GM21529 (cell line): Measurements from ENCODE around the gene ZP1.

Source experiments
- ATAC-seq: cut with Tn5 transposase; IDR thresholded peaks from one replicate; pipeline ENCODE4 v1.9.1; 2021; ENCODE audit not compliant: unreplicated experiment

The ZP1 gene

DNA sequence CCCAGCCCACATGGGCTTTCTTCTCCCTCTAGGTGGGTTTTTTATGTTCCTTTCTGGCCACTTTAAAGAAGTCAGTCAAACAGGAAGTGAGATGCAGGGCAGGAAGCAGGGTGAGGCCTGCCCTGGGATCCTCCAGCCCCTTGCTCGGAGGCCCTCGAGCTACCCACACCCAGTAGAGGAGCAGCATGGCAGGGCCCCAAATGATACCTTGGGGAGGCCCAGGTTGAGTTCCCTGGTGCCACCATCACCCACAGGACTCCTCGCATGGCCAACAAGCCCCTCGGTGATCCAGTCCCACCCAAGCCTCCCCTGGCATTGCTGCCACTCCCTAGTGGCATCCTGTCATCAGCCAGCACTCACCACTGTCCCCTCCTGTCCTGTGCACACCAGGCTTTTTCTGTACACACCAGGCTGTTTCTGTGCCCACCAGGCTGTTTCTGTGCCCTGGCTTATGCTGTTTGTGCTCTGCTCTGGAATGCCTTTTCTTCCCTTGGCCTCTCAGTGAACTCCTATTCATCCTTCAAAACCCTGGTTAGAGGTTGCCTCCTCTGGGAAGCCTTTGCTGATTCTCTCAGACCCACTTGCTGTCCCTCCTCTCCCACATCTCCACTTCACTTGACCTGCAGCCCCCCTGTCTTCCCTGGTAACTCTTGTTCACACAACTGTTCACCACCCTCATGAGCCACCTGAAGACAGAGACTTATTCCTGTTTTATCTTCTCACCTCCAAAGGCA is 8.4 kb upstream of the ZP1 start:
- no peak for ATAC-seq

DNA sequence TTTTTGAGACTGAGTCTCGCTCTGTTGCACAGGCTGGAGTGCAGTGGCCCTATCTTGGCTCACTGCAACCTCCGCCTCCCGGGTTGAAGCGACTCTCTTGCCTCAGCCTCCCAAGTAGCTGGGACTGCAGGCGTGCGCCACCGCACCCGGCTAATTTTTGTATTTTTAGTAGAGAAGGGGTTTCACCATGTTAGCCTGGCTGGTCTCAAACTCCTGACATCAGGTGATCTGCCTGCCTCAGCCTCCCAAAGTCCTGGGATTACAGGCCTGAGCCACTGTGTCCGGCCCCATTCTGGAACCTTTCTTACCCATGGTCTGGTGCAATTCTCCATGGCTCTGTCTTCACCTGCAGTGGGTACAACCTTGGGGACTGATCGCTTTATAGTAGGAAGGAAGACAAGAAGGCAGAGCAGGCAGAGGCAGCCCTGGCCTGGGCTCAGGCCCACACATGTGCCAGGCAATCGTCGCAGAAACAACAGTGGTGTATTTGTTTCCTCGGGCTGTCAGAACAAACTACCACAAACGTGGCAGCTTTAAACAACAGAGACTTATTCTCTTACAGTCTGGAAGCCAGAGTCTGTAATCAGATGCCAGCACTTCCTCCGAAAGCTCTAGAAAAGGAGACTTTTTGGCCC is 7.6 kb upstream of the ZP1 start:
- no peak for ATAC-seq

DNA sequence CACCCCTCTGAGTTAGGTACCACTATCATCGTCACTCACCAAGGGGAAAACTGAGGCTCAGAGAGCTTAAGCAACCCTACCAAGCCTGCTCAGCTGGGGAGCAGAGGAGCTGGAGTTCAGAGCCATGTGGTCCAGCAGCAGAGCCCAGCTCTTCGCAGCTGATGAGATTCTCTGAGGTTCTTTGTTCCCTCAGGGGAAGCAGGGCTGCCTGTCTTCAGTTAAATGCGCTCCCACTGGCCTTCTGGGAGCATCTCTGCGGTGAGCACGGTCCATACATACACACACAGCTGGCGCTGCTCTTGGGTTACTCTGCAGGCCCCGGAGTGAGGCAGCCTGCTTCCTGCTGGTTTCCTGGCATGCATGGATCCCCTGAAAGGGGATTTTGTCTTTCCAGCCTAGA is 6.4 kb upstream of the ZP1 start:
- ATAC-seq: no peak

DNA sequence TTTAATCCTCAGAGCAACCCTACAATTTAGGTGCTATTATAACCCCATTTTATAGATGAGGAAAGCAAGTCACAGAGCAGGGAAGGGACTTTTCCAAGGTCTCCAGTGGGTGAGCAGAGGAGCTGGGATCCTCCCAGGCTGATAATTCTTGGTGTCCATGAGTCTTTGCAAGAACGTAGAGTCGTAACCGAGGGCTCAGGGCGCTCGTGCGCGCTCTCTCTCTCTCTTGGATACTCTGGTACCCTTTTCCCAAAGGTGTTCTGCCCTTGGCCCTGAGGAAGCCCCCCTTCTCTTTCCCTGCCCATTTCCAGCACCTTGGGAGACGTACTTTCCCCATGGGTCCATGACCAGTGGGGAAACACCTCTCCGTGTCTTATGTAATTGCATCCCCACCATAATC is 5.2 kb upstream of the ZP1 start:
- no peak for ATAC-seq

DNA sequence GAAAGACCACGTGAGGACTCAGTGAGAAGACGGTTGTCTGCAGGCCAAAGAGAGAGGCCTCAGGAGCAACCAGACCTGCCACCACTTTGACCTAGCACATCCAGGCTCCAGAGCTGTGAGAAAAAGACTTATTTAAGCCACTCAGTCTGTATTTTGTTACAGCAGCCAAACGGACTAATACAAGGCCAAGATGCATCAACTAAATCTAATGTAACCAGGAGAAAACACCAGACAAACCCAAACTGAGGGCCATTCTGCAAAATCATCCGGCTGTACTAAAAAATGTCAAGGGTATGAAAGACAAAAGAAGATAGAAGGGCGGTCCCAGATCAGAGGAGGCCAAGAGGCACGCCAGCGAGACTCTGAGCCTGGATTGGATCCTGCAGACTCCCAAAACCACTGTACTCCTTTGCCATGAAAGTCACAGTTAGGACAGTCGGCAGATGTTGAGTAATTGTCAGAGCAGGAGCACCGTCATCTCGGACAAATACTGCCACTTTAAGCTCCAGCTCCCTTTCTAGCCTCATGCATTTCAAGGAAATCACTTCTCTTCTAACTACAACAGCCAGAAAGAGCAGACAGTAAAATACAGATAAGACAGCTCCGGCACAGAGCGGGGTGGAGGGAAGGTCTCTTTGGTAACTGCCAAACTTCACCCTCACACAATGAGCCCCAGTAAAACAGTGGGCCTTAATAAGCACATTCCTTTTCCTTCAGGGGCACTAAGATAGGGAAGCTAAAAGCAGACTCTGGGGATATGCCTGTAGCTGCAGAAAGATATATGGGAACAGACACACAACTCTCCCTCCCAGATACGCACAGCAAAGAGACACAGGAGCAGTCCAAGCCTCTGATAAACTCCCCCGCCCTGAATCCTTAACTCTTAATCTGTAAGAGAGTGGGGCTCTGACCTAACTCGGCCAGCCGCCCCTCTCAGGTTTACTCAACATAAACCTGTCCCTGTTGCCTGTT is 3.5 kb upstream of the ZP1 start:
- ATAC-seq: no peak

DNA sequence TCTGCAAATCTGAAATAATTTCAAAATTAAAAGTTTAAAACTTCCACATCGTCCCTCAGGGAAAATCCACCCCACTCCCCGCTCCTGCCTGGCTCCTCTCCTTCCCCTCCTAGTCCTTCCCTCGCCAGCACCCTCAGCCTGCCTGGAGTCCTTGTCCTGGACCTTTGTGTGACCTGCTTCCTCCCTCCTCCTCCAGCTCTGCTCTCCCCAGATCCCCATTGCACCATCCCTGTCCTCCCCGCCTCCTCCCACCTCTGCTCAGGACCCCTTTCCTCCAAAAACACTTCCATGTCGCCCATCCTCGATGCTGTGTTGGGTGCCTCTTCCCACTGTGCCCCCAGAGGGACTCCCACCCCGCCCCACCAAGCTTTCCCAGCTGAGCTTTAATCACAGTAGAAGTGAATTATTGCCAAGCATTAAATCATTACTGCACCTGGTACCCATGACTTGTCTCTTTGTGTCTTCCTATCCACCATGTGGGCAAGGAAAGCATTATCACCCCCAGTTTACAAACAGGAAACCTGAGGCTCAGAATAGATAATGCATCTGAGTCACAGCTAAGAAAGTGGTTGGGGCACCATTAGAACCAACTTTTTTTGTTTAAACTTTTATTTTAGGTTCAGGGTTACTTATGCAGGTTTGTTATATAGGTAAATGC is 2.4 kb upstream of the ZP1 start:
- no peak for ATAC-seq

DNA sequence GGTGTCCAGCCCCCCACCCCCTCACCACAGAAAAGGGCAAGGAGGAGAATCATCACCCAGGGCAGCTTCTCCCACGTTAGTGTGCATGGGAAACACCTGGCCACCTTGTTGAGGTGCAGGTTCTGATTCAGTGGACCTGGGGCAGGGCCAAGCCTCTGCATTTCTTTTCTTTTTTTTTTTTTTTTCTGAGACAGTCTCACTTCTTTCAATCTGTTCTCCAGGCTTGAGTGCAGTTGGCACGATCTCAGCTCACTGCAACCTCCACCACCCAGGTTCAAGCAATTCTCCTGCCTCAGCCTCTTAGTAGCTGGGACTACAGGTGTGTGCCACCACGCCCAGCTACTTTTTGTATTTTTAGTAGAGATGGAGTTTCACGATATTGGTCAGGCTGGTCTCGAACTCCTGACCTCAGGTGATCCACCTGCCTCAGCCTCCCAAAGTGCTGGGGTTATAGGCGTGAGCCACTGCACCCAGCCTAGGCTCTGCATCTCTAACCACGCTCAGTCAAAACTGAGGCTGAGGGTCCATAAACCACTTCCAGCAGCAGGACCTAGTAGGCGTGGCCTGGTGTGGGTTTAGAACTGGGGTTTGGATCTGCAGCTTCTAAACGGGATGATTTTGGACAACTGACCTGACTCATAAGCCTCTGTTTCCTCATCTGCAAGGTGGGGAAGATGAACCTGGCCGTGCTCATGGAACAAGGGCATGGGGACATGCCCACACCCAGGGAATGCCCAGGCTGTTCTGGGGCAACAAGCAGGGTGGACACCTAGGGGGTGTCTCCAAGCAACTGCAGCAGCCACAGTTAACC is 734 bp downstream of the ZP1 start:
- ATAC-seq: no peak

DNA sequence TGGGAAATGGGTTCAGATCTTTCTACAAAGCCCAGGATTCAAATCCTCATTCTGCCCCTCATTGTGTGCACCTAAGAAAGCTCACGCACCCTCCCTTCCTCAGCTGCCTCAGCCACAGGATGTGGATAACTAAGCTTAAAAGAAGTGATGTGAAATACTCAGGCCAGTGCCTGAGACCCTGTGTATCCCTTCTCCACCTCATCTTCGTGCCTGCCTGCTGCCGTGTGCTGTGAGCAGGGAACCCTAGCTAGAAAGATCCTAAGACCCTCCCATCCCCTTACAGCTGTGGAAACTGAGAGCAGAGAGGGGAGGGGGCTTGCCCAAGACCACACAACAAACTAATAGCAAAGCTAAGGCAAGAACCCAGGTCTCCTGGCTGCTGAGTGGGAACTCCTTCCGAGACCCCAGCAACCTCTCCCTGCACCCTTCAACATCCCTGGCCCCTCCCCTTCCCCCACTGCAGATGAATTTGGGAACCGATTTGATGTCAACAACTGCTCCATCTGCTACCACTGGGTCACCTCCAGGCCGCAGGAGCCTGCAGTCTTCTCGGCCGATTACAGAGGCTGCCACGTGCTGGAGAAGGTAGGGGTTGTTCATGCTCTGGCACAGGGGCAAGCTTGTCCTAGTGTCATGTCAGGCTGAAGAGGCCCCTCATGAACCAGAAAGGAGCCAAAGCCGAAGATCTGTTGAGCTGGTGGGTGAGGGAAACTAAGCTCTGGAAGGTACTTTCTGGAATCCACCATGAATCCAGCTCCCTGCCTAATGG is 1.5 kb downstream of the ZP1 start:
- ATAC-seq: no peak

DNA sequence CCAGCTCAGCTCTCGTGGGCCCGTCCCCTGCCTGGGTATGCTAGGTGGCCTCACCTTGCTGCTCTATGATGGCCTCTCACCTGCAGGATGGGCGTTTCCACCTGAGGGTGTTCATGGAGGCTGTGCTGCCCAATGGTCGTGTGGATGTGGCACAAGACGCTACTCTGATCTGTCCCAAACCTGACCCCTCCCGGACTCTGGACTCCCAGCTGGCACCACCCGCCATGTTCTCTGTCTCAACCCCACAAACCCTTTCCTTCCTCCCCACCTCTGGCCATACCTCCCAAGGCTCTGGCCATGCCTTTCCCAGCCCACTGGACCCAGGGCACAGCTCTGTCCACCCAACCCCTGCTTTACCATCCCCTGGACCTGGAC is 2.1 kb downstream of the ZP1 start:
- ATAC-seq: no peak

DNA sequence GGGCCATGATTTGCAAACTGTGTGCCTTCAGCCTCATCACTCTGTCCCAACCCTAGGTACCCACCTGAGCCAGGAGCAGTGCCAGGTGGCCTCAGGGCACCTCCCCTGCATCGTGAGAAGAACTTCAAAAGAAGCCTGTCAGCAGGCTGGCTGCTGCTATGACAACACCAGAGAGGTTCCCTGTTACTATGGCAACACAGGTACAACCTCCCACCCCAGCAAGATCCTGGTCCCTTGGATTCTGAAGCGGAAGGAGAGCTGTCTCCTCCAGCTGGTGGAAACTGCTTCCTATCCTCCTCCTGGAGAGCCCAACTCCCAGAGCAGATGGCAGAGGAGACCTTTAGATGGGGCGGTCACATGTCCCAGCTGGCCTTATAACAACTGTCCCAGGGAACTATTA is 2.9 kb downstream of the ZP1 start:
- no peak for ATAC-seq

DNA sequence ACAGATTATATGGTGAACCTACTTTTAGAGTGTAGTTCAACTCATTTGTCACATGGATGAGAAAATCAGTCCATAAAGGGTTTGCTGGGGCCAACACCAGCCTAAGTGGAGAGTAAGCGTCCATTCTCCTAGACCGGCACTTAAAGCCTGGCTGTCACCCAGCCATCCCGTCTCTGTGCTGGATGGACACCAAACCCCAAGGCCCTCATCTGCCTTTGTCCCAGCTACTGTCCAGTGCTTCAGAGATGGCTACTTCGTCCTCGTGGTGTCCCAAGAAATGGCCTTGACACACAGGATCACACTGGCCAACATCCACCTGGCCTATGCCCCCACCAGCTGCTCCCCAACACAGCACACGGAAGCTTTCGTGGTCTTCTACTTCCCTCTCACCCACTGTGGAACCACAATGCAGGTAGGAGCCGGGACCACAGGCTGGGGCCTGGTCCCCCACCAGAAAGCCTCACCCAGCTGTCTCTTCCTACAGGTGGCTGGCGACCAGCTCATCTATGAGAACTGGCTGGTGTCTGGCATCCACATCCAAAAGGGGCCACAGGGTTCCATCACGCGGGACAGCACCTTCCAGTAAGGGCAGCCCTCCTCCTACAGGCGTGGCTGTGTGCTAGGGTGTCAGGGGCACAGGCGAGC is 3.5 kb downstream of the ZP1 start:
- no peak for ATAC-seq

DNA sequence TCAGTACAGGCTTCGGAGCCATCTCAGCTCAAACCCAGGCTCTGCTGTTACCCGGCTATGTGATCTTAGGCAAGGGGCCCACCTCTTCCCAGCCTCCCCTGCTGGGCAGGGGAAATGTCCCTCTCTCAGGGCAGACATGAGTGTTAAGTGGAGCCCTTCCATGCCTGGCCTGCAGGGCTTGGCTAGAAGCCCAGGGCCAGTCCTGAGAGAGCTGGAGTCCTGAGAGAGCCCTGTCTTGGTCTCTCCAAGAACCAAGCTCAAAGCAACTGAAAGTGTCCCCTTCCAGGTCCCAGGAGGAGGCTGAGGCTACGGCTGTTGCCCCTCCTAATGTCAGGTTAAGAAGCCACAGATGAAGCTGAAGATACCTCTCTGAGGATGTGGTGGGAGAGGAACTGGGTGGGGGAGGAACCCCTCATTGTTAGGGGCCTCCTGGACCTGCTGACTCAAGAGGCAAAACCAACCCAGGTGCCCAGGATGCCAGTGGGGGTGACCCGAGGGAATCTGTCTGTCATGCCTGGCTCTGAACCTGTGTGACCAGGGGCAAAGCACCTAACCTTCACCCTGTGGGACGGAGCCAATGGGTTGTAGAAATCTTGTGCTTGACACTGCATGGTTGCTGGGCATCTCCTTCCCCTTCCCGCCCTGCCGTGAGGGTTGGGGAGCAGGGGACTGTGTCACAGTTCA is 4.2 kb downstream of the ZP1 start:
- no peak for ATAC-seq

DNA sequence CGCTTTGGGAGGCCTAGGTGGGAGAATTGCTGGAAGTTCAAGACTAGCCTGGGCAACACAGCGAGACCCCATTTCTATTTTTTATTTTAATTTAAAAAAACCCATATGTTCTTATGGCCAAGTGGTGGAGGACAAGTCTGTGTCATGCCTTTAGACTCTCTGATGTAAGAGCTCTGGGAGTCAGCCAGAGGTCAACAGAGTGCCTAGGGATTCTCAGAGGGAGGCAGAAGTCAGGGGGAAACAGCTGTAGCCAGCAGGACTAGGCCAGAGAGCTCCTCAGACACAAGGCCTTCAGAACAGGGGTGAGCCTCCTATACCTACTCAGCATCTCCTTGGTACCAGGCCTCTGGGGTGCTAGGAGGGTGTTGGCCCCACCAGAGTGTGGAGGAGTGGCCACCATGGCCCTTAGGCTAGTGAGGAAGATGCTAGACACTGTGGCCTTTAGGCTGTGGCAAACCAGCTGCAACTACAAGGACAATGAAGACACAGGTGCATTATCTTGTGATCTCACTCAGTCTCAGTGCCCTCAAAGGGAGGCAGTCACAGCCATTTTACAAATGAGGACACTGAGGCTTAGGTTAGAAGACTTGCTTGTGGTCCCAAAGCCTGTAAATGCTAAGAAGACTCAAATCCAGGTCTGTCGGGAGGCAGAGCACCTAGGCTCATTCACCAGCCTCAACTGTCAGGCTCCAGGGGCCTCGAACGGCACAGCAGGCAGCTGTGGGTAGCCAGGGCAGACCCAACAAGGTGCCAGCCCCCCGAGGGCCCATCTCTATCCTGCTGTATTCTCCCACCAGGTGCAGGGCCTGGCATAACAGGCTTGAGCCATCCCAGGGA is 5.0 kb downstream of the ZP1 start:
- ATAC-seq: no peak

DNA sequence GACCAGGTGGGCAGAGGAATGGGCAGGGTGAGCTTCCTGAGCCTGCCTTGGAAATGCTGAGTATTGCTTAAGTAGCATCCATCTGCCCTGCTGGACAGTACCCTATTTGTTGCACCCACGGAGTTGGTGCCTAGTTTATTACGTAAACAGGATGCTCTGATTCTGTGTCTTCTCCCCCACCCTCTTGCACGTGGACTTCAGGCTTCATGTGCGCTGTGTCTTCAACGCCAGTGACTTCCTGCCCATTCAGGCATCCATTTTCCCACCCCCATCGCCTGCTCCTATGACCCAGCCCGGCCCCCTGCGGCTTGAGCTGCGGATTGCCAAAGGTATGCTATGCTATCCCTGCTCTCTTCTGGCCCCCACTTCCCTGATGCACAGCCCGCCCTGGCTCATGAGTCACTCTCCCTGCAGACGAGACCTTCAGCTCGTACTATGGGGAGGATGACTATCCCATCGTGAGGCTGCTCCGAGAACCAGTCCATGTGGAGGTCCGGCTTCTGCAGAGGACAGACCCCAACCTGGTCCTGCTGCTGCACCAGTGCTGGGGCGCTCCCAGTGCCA is 5.7 kb downstream of the ZP1 start:
- no peak for ATAC-seq

DNA sequence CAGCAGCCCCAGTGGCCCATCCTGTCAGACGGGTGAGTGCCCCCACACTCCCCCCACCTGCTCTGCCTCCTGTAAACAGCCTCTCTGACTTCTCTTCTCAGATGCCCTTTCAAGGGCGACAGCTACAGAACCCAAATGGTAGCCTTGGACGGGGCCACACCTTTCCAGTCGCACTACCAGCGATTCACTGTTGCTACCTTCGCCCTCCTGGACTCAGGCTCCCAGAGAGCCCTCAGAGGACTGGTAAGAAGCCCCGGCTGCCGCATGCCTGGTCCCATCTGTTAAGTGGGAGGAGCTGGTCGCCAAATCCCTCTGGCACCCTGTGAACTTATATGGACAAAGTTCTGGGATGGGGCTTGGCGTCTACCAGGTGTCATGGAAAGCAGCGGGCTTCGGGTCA is 6.2 kb downstream of the ZP1 start:
- no peak for ATAC-seq

DNA sequence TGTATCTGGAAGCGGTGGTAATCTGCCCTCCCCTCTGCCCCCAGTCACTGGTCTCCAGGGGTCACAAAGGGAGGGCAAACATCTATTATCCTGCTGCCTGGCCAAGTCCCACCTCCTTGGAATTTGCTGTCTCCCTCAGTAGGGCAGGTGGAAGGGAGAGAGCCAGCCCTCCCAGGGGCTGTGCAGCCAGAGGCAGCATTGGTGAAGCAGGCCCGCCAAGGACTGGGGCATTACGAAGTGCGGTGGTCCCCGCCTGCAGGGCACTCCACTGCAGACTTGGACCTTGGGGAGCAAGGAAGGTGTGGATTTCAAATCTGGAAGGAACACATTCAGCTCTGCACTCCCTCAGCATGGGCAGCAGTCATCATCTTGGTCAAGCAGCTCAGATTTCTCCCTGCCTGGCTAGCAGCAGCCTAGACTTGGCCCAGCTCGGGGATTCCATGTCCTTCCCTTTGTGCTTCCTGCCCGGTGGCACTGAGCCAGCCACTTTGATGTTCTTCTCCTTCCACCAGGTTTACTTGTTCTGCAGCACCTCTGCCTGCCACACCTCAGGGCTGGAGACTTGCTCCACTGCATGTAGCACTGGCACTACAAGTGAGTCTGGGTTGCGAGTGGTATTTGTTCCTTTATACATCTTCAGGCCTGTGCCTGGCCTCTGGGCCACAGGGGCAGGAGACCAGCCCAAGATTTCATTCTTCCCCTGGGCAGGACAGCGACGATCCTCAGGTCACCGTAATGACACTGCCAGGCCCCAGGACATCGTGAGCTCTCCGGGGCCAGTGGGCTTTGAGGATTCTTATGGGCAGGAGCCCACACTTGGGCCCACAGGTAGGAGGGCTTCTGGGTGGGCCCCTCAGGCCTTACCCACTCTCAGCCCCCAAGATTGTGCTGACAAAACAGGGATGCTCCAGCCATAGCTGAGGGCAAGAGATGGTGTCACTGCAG is 7.4 kb downstream of the ZP1 start:
- no peak for ATAC-seq
